ENCODE results near the gene UBN2.

Gene UBN2

GRCh38 chr7:139271718-139272628, 40.9 kb downstream of the UBN2 start:
- DNase-seq (ENCODE audit: low read depth): no peak
- no peak overlapping the region for H3K4me3 ChIP-seq (replicated peaks; ENCODE audit: low read depth, low read length)

GRCh38 chr7:139284252-139284896, 53.3 kb downstream of the UBN2 start:
- TF ChIP-seq CTCF (IDR thresholded peaks at IDR 0.05; ENCODE audit: low read length, missing control alignments): no peak
- no peak for DNase-seq (ENCODE audit: low read depth)
- H3K4me3 ChIP-seq (replicated peaks; ENCODE audit: low read depth, low read length): no peak overlapping the region

More at GRCh38 chr7:139271718-139272628, 40.9 kb downstream of the UBN2 start:
- TF ChIP-seq CTCF (IDR thresholded peaks at IDR 0.05; ENCODE audit: low read length, missing control alignments): no peak

- no peak overlapping the region for H3K4me3 ChIP-seq (replicated peaks; ENCODE audit: low read depth, low read length)
- DNase-seq (ENCODE audit: low read depth): no peak
- TF ChIP-seq CTCF (IDR thresholded peaks at IDR 0.05; ENCODE audit: low read length, missing control alignments): no peak
Measured at GRCh38 chr7:139286144-139286543, 55.1 kb downstream of the UBN2 start.

GRCh38 chr7:139292821-139293220, 61.8 kb downstream of the UBN2 start:
- TF ChIP-seq CTCF (IDR thresholded peaks at IDR 0.05; ENCODE audit: low read length, missing control alignments): no peak
- no peak overlapping the region for H3K4me3 ChIP-seq (replicated peaks; ENCODE audit: low read depth, low read length)
- no peak for DNase-seq (ENCODE audit: low read depth)

GRCh38 chr7:139293534-139293933, 62.5 kb downstream of the UBN2 start:
- DNase-seq (ENCODE audit: low read depth): no peak
- no peak for TF ChIP-seq CTCF (IDR thresholded peaks at IDR 0.05; ENCODE audit: low read length, missing control alignments)
- no peak overlapping the region for H3K4me3 ChIP-seq (replicated peaks; ENCODE audit: low read depth, low read length)

GRCh38 chr7:139294241-139294640, 63.2 kb downstream of the UBN2 start:
- no peak for DNase-seq (ENCODE audit: low read depth)
- H3K4me3 ChIP-seq (replicated peaks; ENCODE audit: low read depth, low read length): no peak overlapping the region
- TF ChIP-seq CTCF (IDR thresholded peaks at IDR 0.05; ENCODE audit: low read length, missing control alignments): no peak
